BLaER1 treated with 17β-estradiol and CSF1 and Interleukin-3, amounts not matched to agents 10 nM and 100 nM (cell line): ENCODE results near the gene ARL13B.
A peak's percentile ranks its signal among the peaks of the same experiment; 100 is the strongest.
"Not testable (repeated sequence)": the region's sequence is repeated elsewhere in the genome, so short reads cannot be mapped to it uniquely, and the experiment has no call there.

ENCODE experiments used
- H3K27ac ChIP-seq, 11 experiments: shearing (Covaris generic); formaldehyde crosslinking; 2 replicates each; pipeline ENCODE4 v1.8.1; 2022
- H3K27me3 ChIP-seq, 11 experiments: shearing (Covaris generic); formaldehyde crosslinking; 2 replicates each; pipeline ENCODE4 v1.8.1; 2022
- H3K36me3 ChIP-seq, 11 experiments: shearing (Covaris generic); formaldehyde crosslinking; 2 replicates each; pipeline ENCODE4 v1.8.1; 2022
- H3K4me1 ChIP-seq, 10 experiments: shearing (Covaris generic); formaldehyde crosslinking; 2 replicates each; pipeline ENCODE4 v1.8.1; 2022
- H3K4me2 ChIP-seq, 11 experiments: shearing (Covaris generic); formaldehyde crosslinking; 2 replicates each; pipeline ENCODE4 v1.8.1; 2022
- H3K4me3 ChIP-seq, 10 experiments: shearing (Covaris generic); formaldehyde crosslinking; 2 replicates each; pipeline ENCODE4 v1.8.1; 2022
- H3K9ac ChIP-seq, 11 experiments: shearing (Covaris generic); formaldehyde crosslinking; 2 replicates each; pipeline ENCODE4 v1.8.1; 2022
- H3K9me3 ChIP-seq, 11 experiments: shearing (Covaris generic); formaldehyde crosslinking; replicated peaks in 1 of 11; 2 replicates each; pipeline ENCODE4 v1.8.1; 2022
- H4K20me1 ChIP-seq, 11 experiments: shearing (Covaris generic); formaldehyde crosslinking; 2 replicates each; pipeline ENCODE4 v1.8.1; 2022
- Cebpa-rat ChIP-seq, 11 experiments: shearing (Covaris generic); IDR thresholded peaks; 2 replicates each; pipeline ENCODE4 v1.8.1; 2022

Gene ARL13B

GRCh38 chr3:93979850-93980676 is at the start of gene ARL13B:
Gene ARL13B (plus strand): TSS chr3:93980155. CDS start chr3:93980424, 269 bp downstream.
- TF ChIP-seq Cebpa-rat (IDR thresholded peaks at IDR 0.05) = no peak
- Histone ChIP-seq H3K4me2 (peak within 1 kb of the TSS; percentile 70 to 91 (median 86)), H3K4me1 (peaks cover 9 to 28% (median 18%) of the 10 kb centered on the region in 10 experiments; a peak in 18 of 20 replicates), H3K9me3 (no peaks in the 10 kb centered on the region), H3K36me3 (no peaks in the 10 kb centered on the region), H3K9ac (peak within 1 kb of the TSS; percentile 73 to 86 (median 83)), H4K20me1 (peaks cover 0 to 19% (median 0%) of the 10 kb centered on the region in 11 experiments; a peak in 4 of 22 replicates), H3K27me3 (no peaks in the 10 kb centered on the region), H3K27ac (peak within 1 kb of the TSS; percentile 56 to 83 (median 72)), H3K4me3 (peak within 1 kb of the TSS; percentile 71 to 97 (median 90))

GRCh38 chr3:93931597-93932229 is 48.2 kb upstream of the ARL13B start:
- TF ChIP-seq Cebpa-rat (IDR thresholded peaks at IDR 0.05) = no peak
- no peak overlapping the region for H3K4me3 ChIP-seq
- no peak overlapping the region for H3K27ac ChIP-seq
- no peaks in the 10 kb centered on the region for H4K20me1 ChIP-seq
- no peaks in the 10 kb centered on the region for H3K27me3 ChIP-seq
- no peaks in the 10 kb centered on the region for H3K4me1 ChIP-seq
- no peaks in the 10 kb centered on the region for H3K9me3 ChIP-seq
- H3K36me3 ChIP-seq = no peaks in the 10 kb centered on the region
- no peak overlapping the region for H3K4me2 ChIP-seq
- no peak overlapping the region for H3K9ac ChIP-seq

- Histone ChIP-seq H3K9ac (no peak overlapping the region), H3K4me2 (no peak overlapping the region), H3K4me3 (no peak overlapping the region), H3K4me1 (no peaks in the 10 kb centered on the region), H3K27ac (no peak overlapping the region), H4K20me1 (no peaks in the 10 kb centered on the region), H3K36me3 (no peaks in the 10 kb centered on the region), H3K27me3 (no peaks in the 10 kb centered on the region), H3K9me3 (no peaks in the 10 kb centered on the region)
- TF ChIP-seq Cebpa-rat (IDR thresholded peaks at IDR 0.05) = no peak
Measured at GRCh38 chr3:93934366-93935046, 45.4 kb upstream of the ARL13B start.

GRCh38 chr3:93936549-93936948 is 43.4 kb upstream of the ARL13B start:
- Histone ChIP-seq H3K9ac (no peak overlapping the region), H3K9me3 (peaks cover 0 to 12% (median 4%) of the 10 kb centered on the region in 11 experiments; a peak in 9 of 22 replicates), H3K27me3 (no peaks in the 10 kb centered on the region), H4K20me1 (no peaks in the 10 kb centered on the region), H3K36me3 (no peaks in the 10 kb centered on the region), H3K27ac (no peak overlapping the region), H3K4me3 (no peak overlapping the region), H3K4me1 (no peaks in the 10 kb centered on the region), H3K4me2 (no peak overlapping the region)
- TF ChIP-seq Cebpa-rat (IDR thresholded peaks at IDR 0.05) = no peak

- H3K9ac ChIP-seq, H3K4me2 ChIP-seq, H3K27ac ChIP-seq, H4K20me1 ChIP-seq, H3K36me3 ChIP-seq, H3K4me3 ChIP-seq, H3K4me1 ChIP-seq, H3K27me3 ChIP-seq: not testable (repeated sequence)
- H3K9me3 ChIP-seq = peaks cover 7 to 21% (median 13%) of the 10 kb centered on the region in 11 experiments; a peak in 19 of 22 replicates
Measured at GRCh38 chr3:93937485-93937884, 42.5 kb upstream of the ARL13B start.

GRCh38 chr3:93949958-93950357 is 30.0 kb upstream of the ARL13B start:
- H3K27ac ChIP-seq, H3K4me2 ChIP-seq, H4K20me1 ChIP-seq, H3K4me3 ChIP-seq, H3K9ac ChIP-seq, H3K36me3 ChIP-seq, H3K27me3 ChIP-seq: not testable (repeated sequence)
- peaks cover 6 to 17% (median 9%) of the 10 kb centered on the region in 10 experiments; a peak in 16 of 20 replicates for H3K4me1 ChIP-seq
- H3K9me3 ChIP-seq = peaks cover 0 to 14% (median 7%) of the 10 kb centered on the region in 11 experiments; a peak in 10 of 22 replicates

- H3K4me3 ChIP-seq = no peak overlapping the region
- no peaks in the 10 kb centered on the region for H4K20me1 ChIP-seq
- H3K4me1 ChIP-seq = no peaks in the 10 kb centered on the region
- TF ChIP-seq Cebpa-rat (IDR thresholded peaks at IDR 0.05) = no peak
- no peak overlapping the region for H3K9ac ChIP-seq
- H3K36me3 ChIP-seq = no peaks in the 10 kb centered on the region
- no peak overlapping the region for H3K4me2 ChIP-seq
- H3K27ac ChIP-seq = no peak overlapping the region
- no peaks in the 10 kb centered on the region for H3K27me3 ChIP-seq
- peaks cover 0 to 5% (median 0%) of the 10 kb centered on the region in 11 experiments; a peak in 1 of 22 replicates for H3K9me3 ChIP-seq
Measured at GRCh38 chr3:93961026-93961425, 18.9 kb upstream of the ARL13B start.

- Histone ChIP-seq H3K9ac (no peak overlapping the region), H3K4me1 (no peaks in the 10 kb centered on the region), H3K27ac (no peak overlapping the region), H3K4me2 (no peak overlapping the region), H3K36me3 (no peaks in the 10 kb centered on the region), H3K9me3 (peaks cover 0 to 5% (median 0%) of the 10 kb centered on the region in 11 experiments; a peak in 1 of 22 replicates), H4K20me1 (no peaks in the 10 kb centered on the region), H3K4me3 (no peak overlapping the region), H3K27me3 (no peaks in the 10 kb centered on the region)
- no peak for TF ChIP-seq Cebpa-rat (IDR thresholded peaks at IDR 0.05)
Measured at GRCh38 chr3:93961489-93961888, 18.5 kb upstream of the ARL13B start.

GRCh38 chr3:93962798-93963197 is 17.2 kb upstream of the ARL13B start:
- Histone ChIP-seq H3K36me3 (no peaks in the 10 kb centered on the region), H3K4me2 (no peak overlapping the region), H3K27ac (no peak overlapping the region), H3K4me1 (no peaks in the 10 kb centered on the region), H3K9ac (no peak overlapping the region), H3K27me3 (no peaks in the 10 kb centered on the region), H4K20me1 (no peaks in the 10 kb centered on the region), H3K4me3 (no peak overlapping the region), H3K9me3 (peaks cover 0 to 5% (median 0%) of the 10 kb centered on the region in 11 experiments; a peak in 1 of 22 replicates)
- TF ChIP-seq Cebpa-rat (IDR thresholded peaks at IDR 0.05) = no peak

GRCh38 chr3:93965106-93965505 is 14.8 kb upstream of the ARL13B start:
- H3K4me3 ChIP-seq, H3K36me3 ChIP-seq, H3K4me1 ChIP-seq, H3K27me3 ChIP-seq, H3K27ac ChIP-seq, H3K9ac ChIP-seq, H3K9me3 ChIP-seq, H3K4me2 ChIP-seq, H4K20me1 ChIP-seq: not testable (repeated sequence)
